Endodermal cell (in vitro differentiated cells): ENCODE results near the gene GALNS. TPM values are rescaled to one million over a fixed set of nuclear protein-coding genes. Genes with fewer than 3 reads are reported as not detected.
A peak's percentile ranks its signal among the peaks of the same experiment; 100 is the strongest.

Source experiments
- DNase-seq: peaks from one replicate; pipeline ENCODE4 v3.0.0-alpha.2; 2017
- H3K27ac ChIP-seq: 2 replicates; pipeline ENCODE4 v1.5.1; 2013; ENCODE audit warnings: mild to moderate bottlenecking, low read depth, low read length, moderate library complexity
- H3K27me3 ChIP-seq: 2 replicates; pipeline ENCODE4 v1.6.1; 2013; ENCODE audit warnings: mild to moderate bottlenecking, low read length, moderate library complexity; ENCODE audit not compliant: insufficient read depth, control insufficient read depth, poor library complexity, severe bottlenecking
- H3K36me3 ChIP-seq: 2 replicates; pipeline ENCODE4 v1.7.0; 2013; ENCODE audit warnings: mild to moderate bottlenecking, low read length, moderate library complexity; ENCODE audit not compliant: control insufficient read depth, insufficient read depth
- H3K4me1 ChIP-seq: one replicate; pipeline ENCODE4 v1.7.0; 2013; ENCODE audit warnings: low read length; ENCODE audit not compliant: control insufficient read depth, insufficient read depth
- H3K4me3 ChIP-seq: 2 replicates; pipeline ENCODE4 v1.5.1; 2013; ENCODE audit warnings: mild to moderate bottlenecking, low read length, moderate library complexity
- H3K9ac ChIP-seq: 2 replicates; pipeline ENCODE4 v1.6.1; 2013; ENCODE audit warnings: mild to moderate bottlenecking, low read length, moderate library complexity; ENCODE audit not compliant: poor library complexity, severe bottlenecking; ENCODE audit errors: extremely low read depth
- H3K9me3 ChIP-seq: 2 replicates; pipeline ENCODE4 v1.6.1; 2013; ENCODE audit warnings: mild to moderate bottlenecking, low read length, moderate library complexity; ENCODE audit not compliant: control insufficient read depth
- H3K27ac Mint-ChIP-seq: 2 replicates; pipeline ENCODE4 v1.8.0; 2020; ENCODE audit warnings: mixed read lengths
- H3K27me3 Mint-ChIP-seq: 2 replicates; pipeline ENCODE4 v1.8.0; 2021; ENCODE audit warnings: mild to moderate bottlenecking, mixed read lengths; ENCODE audit not compliant: insufficient read depth
- H3K36me3 Mint-ChIP-seq: 2 replicates; pipeline ENCODE4 v1.8.0; 2020; ENCODE audit warnings: low read depth, mixed read lengths
- H3K4me1 Mint-ChIP-seq: 2 replicates; pipeline ENCODE4 v1.8.0; 2020; ENCODE audit warnings: mixed read lengths
- H3K4me3 Mint-ChIP-seq: 2 replicates; pipeline ENCODE4 v1.8.0; 2020; ENCODE audit warnings: mild to moderate bottlenecking, moderate library complexity, mixed read lengths
- H3K9me3 Mint-ChIP-seq: 2 replicates; pipeline ENCODE4 v1.8.0; 2020; ENCODE audit warnings: mild to moderate bottlenecking, mixed read lengths
- WGBS, 2 experiments: methylation state at CpG; one replicate each; pipeline versions ENCODE4 v1.1.5 to v1.1.7; 2013; ENCODE audit warnings: missing lambda C conversion rate in 2 of 2, mixed read lengths in 1 of 2; ENCODE audit not compliant: insufficient coverage in 1 of 2, insufficient read length in 1 of 2; 5-methylcytosine and 5-hydroxymethylcytosine counted together
- total RNA-seq, 2 donors: library from RNA; stranded (reverse); fragmentation: NEBNext Ultra II Directional in 1 of 2; extraction: Animal tissue kit (Norgen Biotek cat#: 25700) in 1 of 2; gene quantifications; 2 replicates in 1 of 2; 3 replicates in 1 of 2; pipeline ENCODE4 v1.2.1, GENCODE V29; 2021
- TF ChIP-seq, protein P1 (sequence below): fragments of 200-600 bp; sonication (generic); conservative IDR thresholded peaks from 2 replicates; pipeline ENCODE4 v1.5.0; 2021; ENCODE audit warnings: antibody characterized with exemption, mild to moderate bottlenecking

The GALNS gene
- total RNA-seq, 2 donors from 2014 or later = 32.2 to 39.6 TPM

GRCh38 chr16:88805340-88805715 is 51.4 kb downstream of the GALNS start:
- DNase-seq = no peak
- Histone ChIP-seq H3K4me1 (peaks cover 5% of the 10 kb centered on the region), H3K36me3 (peaks cover 27% of the 10 kb centered on the region), H3K4me3 (no peak overlapping the region), H3K9ac (no peak overlapping the region), H3K27ac (no peak overlapping the region), H3K9me3 (no peaks in the 10 kb centered on the region), H3K27me3 (no peaks in the 10 kb centered on the region)
- Mint-ChIP-seq H3K9me3 (no peaks in the 10 kb centered on the region), H3K27me3 (peaks cover 3% of the 10 kb centered on the region), H3K27ac (no peak overlapping the region), H3K36me3 (peaks cover 29% of the 10 kb centered on the region), H3K4me1 (no peaks in the 10 kb centered on the region), H3K4me3 (peak overlapping the region; percentile 74)
- WGBS, 2 experiments = 91 to 97% methylated on average over 4 to 22 of the region's 22 CpGs
- TF ChIP-seq, protein P1, sequence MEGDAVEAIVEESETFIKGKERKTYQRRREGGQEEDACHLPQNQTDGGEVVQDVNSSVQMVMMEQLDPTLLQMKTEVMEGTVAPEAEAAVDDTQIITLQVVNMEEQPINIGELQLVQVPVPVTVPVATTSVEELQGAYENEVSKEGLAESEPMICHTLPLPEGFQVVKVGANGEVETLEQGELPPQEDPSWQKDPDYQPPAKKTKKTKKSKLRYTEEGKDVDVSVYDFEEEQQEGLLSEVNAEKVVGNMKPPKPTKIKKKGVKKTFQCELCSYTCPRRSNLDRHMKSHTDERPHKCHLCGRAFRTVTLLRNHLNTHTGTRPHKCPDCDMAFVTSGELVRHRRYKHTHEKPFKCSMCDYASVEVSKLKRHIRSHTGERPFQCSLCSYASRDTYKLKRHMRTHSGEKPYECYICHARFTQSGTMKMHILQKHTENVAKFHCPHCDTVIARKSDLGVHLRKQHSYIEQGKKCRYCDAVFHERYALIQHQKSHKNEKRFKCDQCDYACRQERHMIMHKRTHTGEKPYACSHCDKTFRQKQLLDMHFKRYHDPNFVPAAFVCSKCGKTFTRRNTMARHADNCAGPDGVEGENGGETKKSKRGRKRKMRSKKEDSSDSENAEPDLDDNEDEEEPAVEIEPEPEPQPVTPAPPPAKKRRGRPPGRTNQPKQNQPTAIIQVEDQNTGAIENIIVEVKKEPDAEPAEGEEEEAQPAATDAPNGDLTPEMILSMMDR = no peak

DNA sequence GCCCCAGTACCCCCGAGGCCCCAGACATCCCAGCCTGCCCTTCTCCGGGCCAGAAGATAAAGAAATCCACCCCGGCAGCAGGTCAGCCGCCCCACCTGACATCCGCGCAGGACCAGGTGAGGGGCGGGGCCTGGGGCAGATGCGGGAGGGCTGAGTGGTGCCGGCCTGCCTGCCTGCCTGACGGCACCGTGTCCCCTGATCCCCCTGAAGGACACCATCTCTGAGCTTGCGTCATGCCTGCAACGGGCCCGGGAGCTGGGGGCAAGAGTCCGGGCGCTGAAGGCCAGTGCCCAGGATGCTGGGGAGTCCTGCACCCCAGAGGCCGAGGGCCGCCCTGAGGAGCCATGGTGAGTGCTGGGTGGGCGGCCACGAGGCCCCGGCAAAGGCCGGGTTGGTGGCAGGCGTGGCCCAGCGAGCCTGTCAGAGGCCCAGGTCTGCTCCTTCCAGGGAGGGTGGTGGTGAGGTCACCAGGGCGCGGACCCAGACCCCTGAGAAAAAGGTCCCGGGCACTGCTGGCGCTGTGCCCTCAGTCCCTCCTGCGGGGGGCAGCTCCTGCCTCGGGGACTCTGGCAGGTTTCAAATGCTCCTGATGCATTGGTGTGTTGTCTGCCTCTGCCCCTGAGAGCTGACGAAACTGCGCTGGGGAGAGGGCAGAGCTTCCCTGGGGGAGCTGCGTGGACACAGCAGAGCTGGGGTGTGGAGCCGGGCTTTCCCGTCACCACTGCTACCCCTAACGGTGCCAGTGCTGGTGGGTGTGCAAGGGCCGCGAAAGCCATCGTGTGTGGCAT is 52.0 kb downstream of the GALNS start:
- H3K4me1 Mint-ChIP-seq = no peaks in the 10 kb centered on the region
- 64 to 85% methylated on average over 14 to 39 of the region's 39 CpGs for WGBS, 2 experiments
- Histone ChIP-seq H3K27me3 (no peaks in the 10 kb centered on the region), H3K9ac (peak overlapping the region; percentile 57), H3K36me3 (peaks cover 21% of the 10 kb centered on the region), H3K4me1 (peaks cover 2% of the 10 kb centered on the region), H3K4me3 (peak overlapping the region; percentile 88), H3K27ac (no peak overlapping the region), H3K9me3 (no peaks in the 10 kb centered on the region)
- TF ChIP-seq, protein P1 = no peak
- peaks cover 24% of the 10 kb centered on the region for H3K36me3 Mint-ChIP-seq
- H3K4me3 Mint-ChIP-seq = peak overlapping the region; percentile 74
- no peaks in the 10 kb centered on the region for H3K9me3 Mint-ChIP-seq
- H3K27me3 Mint-ChIP-seq = peaks cover 3% of the 10 kb centered on the region
- peak; percentile 80 for DNase-seq
- H3K27ac Mint-ChIP-seq = peak overlapping the region; percentile 61

DNA sequence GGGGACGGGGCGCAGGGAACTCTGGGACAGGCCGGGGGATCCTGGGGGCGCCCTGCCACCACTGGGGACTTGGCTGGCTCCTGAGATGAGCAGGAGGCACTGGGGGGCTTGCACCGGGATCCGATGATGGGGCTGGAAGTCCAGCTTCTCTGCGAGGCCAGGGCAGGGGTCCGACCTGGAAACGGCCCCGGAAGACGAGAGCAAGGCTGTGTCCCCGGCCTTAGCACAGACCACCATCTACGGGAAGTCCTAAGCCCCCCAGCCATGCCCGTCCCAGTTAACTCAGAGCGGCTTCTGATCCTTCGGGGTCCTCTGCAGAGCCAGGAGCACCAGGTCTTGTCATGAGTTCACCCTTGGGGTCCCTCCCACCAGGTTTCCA is 52.6 kb downstream of the GALNS start:
- Mint-ChIP-seq H3K36me3 (peaks cover 22% of the 10 kb centered on the region), H3K27ac (peak overlapping the region; percentile 61), H3K4me3 (peak overlapping the region; percentile 74), H3K27me3 (peaks cover 3% of the 10 kb centered on the region), H3K4me1 (no peaks in the 10 kb centered on the region), H3K9me3 (no peaks in the 10 kb centered on the region)
- Histone ChIP-seq H3K36me3 (peaks cover 16% of the 10 kb centered on the region), H3K27me3 (no peaks in the 10 kb centered on the region), H3K9me3 (no peaks in the 10 kb centered on the region), H3K4me1 (peaks cover 2% of the 10 kb centered on the region), H3K4me3 (peak overlapping the region; percentile 88), H3K9ac (peak overlapping the region; percentile 57), H3K27ac (no peak overlapping the region)
- 1 to 4% methylated on average over 13 to 16 of the region's 16 CpGs for WGBS, 2 experiments
- DNase-seq = no peak
- TF ChIP-seq, protein P1 = no peak
